Neural crest cell (in vitro differentiated cells): ENCODE results near the gene HEATR5A. TPM values are rescaled to one million over a fixed set of nuclear protein-coding genes. Genes with fewer than 3 reads are reported as not detected.
"Not testable (repeated sequence)": the region's sequence is repeated elsewhere in the genome, so short reads cannot be mapped to it uniquely, and the experiment has no call there.

Source experiments
- DNase-seq: peaks from one replicate; pipeline ENCODE4 v3.0.0; 2021; ENCODE audit warnings: low read depth, mixed read lengths, low spot score
- H3K27ac Mint-ChIP-seq: one replicate; pipeline ENCODE4 v1.8.0; 2021; ENCODE audit warnings: mild to moderate bottlenecking, mixed read lengths; ENCODE audit not compliant: unreplicated experiment
- H3K27me3 Mint-ChIP-seq: 2 replicates; pipeline ENCODE4 v1.8.0; 2021; ENCODE audit warnings: low read depth, mild to moderate bottlenecking, mixed read lengths
- H3K36me3 Mint-ChIP-seq: 2 replicates; pipeline ENCODE4 v1.8.0; 2021; ENCODE audit warnings: low read depth, mild to moderate bottlenecking, mixed read lengths
- H3K4me1 Mint-ChIP-seq: 2 replicates; pipeline ENCODE4 v1.8.0; 2021; ENCODE audit warnings: mixed read lengths
- H3K4me3 Mint-ChIP-seq: one replicate; pipeline ENCODE4 v1.8.0; 2021; ENCODE audit warnings: mild to moderate bottlenecking, mixed read lengths
- H3K9me3 Mint-ChIP-seq: 2 replicates; pipeline ENCODE4 v1.8.0; 2021; ENCODE audit warnings: mixed read lengths
- total RNA-seq: library from RNA; stranded (reverse); gene quantifications from 2 replicates; pipeline ENCODE4 v1.2.1, GENCODE V29; 2021
- TF ChIP-seq, protein P1 (sequence below): fragments of 200-600 bp; sonication (generic); conservative IDR thresholded peaks from 2 replicates; pipeline ENCODE4 v1.5.0; 2021; ENCODE audit warnings: antibody characterized with exemption, mild to moderate bottlenecking

The HEATR5A gene
- total RNA-seq, 1 donor from 2014 or later: 32.6 TPM

DNA sequence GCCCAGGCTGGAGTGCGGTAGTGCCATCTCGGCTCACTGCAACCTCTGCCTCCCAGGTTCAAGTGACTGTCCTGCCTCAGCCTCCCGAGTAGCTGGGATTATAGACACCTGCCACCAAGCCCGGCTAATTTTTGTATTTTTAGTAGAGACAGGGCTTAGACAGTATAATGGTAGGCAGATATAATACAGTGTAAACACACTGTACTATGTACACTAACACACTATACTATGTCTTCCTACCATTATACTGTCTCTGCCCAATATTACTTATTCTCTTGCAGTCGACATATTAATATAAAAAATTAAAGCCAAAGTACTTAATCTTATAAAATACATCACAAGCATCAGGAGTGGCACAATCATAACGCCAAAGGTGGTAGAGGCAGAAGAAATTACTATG is 21.9 kb upstream of the HEATR5A start:
- Mint-ChIP-seq H3K9me3 (no peaks in the 10 kb centered on the region), H3K4me3 (no peak overlapping the region), H3K4me1 (peaks cover 19% of the 10 kb centered on the region), H3K27ac (no peak overlapping the region), H3K36me3 (peaks cover 17% of the 10 kb centered on the region), H3K27me3 (no peaks in the 10 kb centered on the region)
- TF ChIP-seq, protein P1, sequence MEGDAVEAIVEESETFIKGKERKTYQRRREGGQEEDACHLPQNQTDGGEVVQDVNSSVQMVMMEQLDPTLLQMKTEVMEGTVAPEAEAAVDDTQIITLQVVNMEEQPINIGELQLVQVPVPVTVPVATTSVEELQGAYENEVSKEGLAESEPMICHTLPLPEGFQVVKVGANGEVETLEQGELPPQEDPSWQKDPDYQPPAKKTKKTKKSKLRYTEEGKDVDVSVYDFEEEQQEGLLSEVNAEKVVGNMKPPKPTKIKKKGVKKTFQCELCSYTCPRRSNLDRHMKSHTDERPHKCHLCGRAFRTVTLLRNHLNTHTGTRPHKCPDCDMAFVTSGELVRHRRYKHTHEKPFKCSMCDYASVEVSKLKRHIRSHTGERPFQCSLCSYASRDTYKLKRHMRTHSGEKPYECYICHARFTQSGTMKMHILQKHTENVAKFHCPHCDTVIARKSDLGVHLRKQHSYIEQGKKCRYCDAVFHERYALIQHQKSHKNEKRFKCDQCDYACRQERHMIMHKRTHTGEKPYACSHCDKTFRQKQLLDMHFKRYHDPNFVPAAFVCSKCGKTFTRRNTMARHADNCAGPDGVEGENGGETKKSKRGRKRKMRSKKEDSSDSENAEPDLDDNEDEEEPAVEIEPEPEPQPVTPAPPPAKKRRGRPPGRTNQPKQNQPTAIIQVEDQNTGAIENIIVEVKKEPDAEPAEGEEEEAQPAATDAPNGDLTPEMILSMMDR: no peak
- DNase-seq: no peak

DNA sequence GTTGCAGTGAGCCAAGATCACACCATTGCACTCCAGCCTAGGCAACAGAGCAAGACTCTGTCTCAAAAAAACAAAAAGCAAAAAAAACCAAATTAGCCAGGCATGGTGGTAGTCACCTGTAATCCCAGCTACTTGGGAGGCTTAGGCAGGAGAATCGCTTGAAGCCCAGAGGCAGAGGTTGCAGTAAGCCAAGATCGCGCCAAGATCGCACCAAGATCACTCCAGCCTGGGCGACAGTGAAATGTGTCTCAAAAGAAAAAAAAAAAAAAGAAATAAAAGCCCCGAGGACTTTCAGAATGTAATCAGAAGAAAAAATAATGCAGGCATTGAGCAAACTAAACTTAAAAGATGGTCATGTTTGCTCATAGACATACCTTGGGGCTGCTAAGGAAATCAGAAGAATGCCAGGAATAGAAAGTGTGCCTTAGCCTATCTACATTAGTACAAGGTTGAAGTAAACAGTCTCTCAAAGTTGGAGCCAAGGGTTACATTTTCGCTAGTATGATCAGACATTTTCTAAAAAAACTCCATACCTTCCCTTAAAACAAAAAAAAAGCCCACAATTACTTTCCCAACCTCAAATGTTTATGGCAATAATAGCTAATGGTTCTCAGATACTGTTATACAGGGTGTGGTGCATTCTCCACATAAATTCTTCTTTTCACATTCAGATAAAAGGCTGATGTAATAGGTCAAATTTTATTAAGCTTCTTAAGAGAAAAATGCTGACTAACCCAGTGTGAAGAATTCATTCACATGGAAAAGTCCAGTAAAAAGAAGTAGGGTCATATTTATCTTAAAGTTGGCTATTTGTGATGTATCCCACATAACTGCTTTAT is 21.1 kb upstream of the HEATR5A start:
- no peaks in the 10 kb centered on the region for H3K9me3 Mint-ChIP-seq
- no peaks in the 10 kb centered on the region for H3K27me3 Mint-ChIP-seq
- TF ChIP-seq, protein P1: no peak
- no peak overlapping the region for H3K27ac Mint-ChIP-seq
- H3K4me3 Mint-ChIP-seq: no peak overlapping the region
- no peak for DNase-seq
- H3K36me3 Mint-ChIP-seq: peaks cover 17% of the 10 kb centered on the region
- peaks cover 19% of the 10 kb centered on the region for H3K4me1 Mint-ChIP-seq

DNA sequence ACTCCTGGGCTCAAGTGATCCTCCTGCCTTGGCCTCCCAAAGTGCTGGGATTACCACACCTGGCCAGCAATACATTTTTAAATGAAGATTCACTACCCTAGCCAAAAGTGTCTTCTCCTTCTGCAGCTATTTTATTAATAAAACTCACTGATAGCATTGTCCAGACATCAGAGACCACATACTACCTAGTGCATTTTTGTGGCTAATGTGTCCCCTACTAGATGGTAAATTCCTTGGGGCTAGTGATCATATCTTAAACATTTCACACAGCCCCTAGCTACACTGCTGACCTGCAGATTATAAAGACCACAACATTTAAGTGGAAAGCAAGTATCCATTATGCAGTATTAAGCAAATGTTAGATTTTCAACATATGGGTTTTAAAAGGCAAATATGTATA is 19.9 kb upstream of the HEATR5A start:
- TF ChIP-seq, protein P1: no peak
- no peak for DNase-seq
- H3K9me3 Mint-ChIP-seq: peaks cover 3% of the 10 kb centered on the region
- peaks cover 19% of the 10 kb centered on the region for H3K4me1 Mint-ChIP-seq
- H3K36me3 Mint-ChIP-seq: peaks cover 17% of the 10 kb centered on the region
- peak overlapping the region; percentile 70 for H3K27ac Mint-ChIP-seq
- no peaks in the 10 kb centered on the region for H3K27me3 Mint-ChIP-seq
- H3K4me3 Mint-ChIP-seq: no peak overlapping the region

DNA sequence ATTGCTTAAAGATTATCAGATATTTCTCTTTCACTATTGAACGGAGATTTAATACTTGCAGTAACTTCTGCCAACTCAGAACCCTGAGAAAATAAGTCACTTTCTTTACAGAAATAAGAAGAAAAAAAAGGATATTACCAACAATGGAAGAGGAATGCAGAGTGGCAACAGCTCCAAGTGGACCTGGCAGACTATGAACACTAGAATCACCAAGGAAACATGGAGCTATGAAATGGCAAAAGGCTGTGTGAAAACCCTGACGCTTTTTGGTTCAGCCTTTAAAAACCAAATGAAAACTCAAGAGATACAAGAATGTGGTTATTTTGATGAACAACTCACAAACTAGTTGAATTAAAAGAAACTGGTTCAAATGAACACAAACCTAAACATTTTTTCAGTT is 19.2 kb upstream of the HEATR5A start:
- Mint-ChIP-seq H3K27me3 (no peaks in the 10 kb centered on the region), H3K27ac (peak overlapping the region; percentile 91), H3K36me3 (peaks cover 19% of the 10 kb centered on the region), H3K4me3 (no peak overlapping the region), H3K4me1 (peaks cover 19% of the 10 kb centered on the region), H3K9me3 (peaks cover 3% of the 10 kb centered on the region)
- DNase-seq: no peak
- TF ChIP-seq, protein P1: no peak

DNA sequence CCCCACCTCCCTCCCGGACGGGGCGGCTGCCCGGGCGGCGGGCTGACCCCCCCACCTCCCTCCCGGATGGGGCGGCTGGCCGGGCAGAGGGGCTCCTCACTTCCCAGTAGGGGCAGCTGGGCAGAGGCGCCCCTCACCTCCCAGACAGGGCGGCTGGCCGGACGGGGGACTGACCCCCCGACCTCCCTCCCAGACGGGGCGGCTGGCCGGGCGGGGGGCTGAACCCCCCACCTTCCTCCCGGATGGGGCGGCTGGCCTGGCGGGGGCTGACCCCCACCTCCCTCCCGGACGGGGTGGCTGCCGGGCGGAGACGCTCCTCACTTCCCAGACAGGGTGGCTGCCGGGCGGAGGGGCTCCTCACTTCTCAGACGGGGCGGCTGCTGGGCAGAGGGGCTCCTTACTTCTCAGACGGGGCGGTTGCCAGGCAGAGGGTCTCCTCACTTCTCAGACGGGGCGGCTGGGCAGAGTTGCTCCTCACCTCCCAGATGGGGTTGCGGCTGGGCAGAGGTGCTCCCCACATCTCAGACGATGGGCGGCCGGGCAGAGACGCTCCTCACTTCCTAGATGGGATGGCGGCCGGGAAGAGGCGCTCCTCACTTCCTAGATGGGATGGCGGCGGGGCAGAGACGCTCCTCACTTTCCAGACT is 16.8 kb upstream of the HEATR5A start:
- not testable (repeated sequence) for H3K4me3 Mint-ChIP-seq, H3K27ac Mint-ChIP-seq, H3K27me3 Mint-ChIP-seq, H3K9me3 Mint-ChIP-seq, DNase-seq
- Mint-ChIP-seq H3K4me1 (peaks cover 19% of the 10 kb centered on the region), H3K36me3 (peaks cover 19% of the 10 kb centered on the region)

DNA sequence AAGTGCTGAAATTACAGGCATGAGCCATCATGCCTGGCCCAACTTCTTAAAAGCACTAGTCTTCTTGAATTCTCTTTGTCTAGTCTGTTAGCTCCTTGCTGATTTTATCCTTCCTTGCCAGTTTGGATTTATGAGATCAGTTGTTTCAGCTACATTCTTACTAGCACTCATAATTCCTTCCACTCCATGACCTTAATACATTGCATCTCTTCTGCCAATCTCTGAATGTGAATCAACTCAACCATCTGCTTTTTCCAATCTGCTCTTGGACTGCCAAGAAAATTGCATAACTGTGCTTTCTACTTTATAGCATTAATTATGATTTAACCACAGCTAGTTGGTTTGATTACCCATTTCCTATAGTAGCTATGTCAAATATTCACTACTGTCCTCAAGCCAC is 14.9 kb upstream of the HEATR5A start:
- no peak for DNase-seq
- peaks cover 6% of the 10 kb centered on the region for H3K9me3 Mint-ChIP-seq
- TF ChIP-seq, protein P1: no peak
- no peaks in the 10 kb centered on the region for H3K27me3 Mint-ChIP-seq
- H3K27ac Mint-ChIP-seq: no peak overlapping the region
- H3K36me3 Mint-ChIP-seq: peaks cover 28% of the 10 kb centered on the region
- no peak overlapping the region for H3K4me3 Mint-ChIP-seq
- peaks cover 16% of the 10 kb centered on the region for H3K4me1 Mint-ChIP-seq
